Esophagus muscularis mucosa (tissue), 4 donors: Measurements from ENCODE around the gene LRRC14B. TPM values are rescaled to one million over a fixed set of nuclear protein-coding genes. Genes with fewer than 3 reads are reported as not detected.

Experiments
- DNase-seq: peaks from one replicate; pipeline ENCODE4 v3.0.0-alpha.2; 2017; ENCODE audit errors: extremely low spot score
- H3K27ac ChIP-seq, 4 donors: fragments of 200-600 bp; sonication (generic); replicated peaks in 1 of 4; 1 replicate in 3 of 4; 2 replicates in 1 of 4; pipeline ENCODE4 v1.5.1; 2016 to 2019; ENCODE audit warnings: mild to moderate bottlenecking in 1 of 4
- H3K27me3 ChIP-seq, 4 donors: fragments of 200-600 bp; sonication (generic); one replicate each; pipeline versions ENCODE4 v1.5.1 to v1.6.0; 2016 to 2019
- H3K36me3 ChIP-seq, 4 donors: fragments of 200-600 bp; sonication (generic); one replicate each; pipeline ENCODE4 v1.5.1; 2016 to 2019
- H3K4me1 ChIP-seq, 4 donors: fragments of 200-600 bp; sonication (generic); one replicate each; pipeline ENCODE4 v1.5.1; 2016 to 2019
- H3K4me3 ChIP-seq, 4 donors: fragments of 200-600 bp; sonication (generic); 1 replicate in 2 of 4; 2 replicates in 2 of 4; pipeline ENCODE4 v1.5.1; 2016 to 2019; ENCODE audit warnings: mild to moderate bottlenecking in 4 of 4, moderate library complexity in 1 of 4
- H3K9me3 ChIP-seq, 4 donors: fragments of 200-600 bp; sonication (generic); 1 replicate in 3 of 4; 2 replicates in 1 of 4; pipeline ENCODE4 v1.5.1; 2016 to 2019
- CTCF ChIP-seq, 3 experiments: fragments of 200-600 bp in 2 of 3; fragments of 450-650 bp in 1 of 3; sonication (generic) in 2 of 3; IDR thresholded peaks; one replicate each; pipeline ENCODE4 v1.5.1; 2017 to 2019; ENCODE audit warnings: antibody characterized with exemption in 3 of 3, mild to moderate bottlenecking in 2 of 3, moderate library complexity in 1 of 3
- EP300 ChIP-seq: sonication (generic); formaldehyde crosslinking; IDR thresholded peaks from one replicate; pipeline ENCODE4 v1.6.1; 2017; ENCODE audit warnings: antibody characterized with exemption
- POLR2A ChIP-seq: fragments of 450-650 bp; IDR thresholded peaks from one replicate; pipeline ENCODE4 v1.6.1; 2017; ENCODE audit warnings: antibody characterized with exemption, moderate library complexity, mild to moderate bottlenecking, low read depth
- POLR2AphosphoS5 ChIP-seq, 2 donors: sonication (generic); formaldehyde crosslinking; IDR thresholded peaks; one replicate each; pipeline ENCODE4 v1.6.1; 2017; ENCODE audit warnings: antibody characterized with exemption in 2 of 2
- WGBS: methylation state at CpG from one replicate; pipeline ENCODE4 v1.1.5; 2018; 5-methylcytosine and 5-hydroxymethylcytosine counted together
- intact Hi-C: fragments of 100-400 bp; cut with DNase I; formaldehyde crosslinking; loops from one replicate; pipeline ENCODE4 v1.15.1; 2023
- total RNA-seq, 4 donors: library from RNA; depleted of rRNA; stranded (reverse); fragments of >200 nt; gene quantifications; one replicate each; pipeline versions ENCODE4 v1.1.0 to v1.2.1, GENCODE V29; 2016

LRRC14B gene
- total RNA-seq, 4 donors from 2014 or later, result not detected

GRCh38 chr5:182126-182525 is 9.2 kb upstream of the LRRC14B start:
- no peak for DNase-seq
- TF ChIP-seq EP300, result no peak
- no peak for TF ChIP-seq POLR2AphosphoS5 (IDR thresholded peaks at IDR 0.05)
- TF ChIP-seq CTCF (IDR thresholded peaks at IDR 0.05), result no peak
- TF ChIP-seq POLR2A, result no peak
- intact Hi-C loops, result no loop called here

GRCh38 chr5:184471-184870 is 6.8 kb upstream of the LRRC14B start:
- Histone ChIP-seq H3K9me3 (no peaks in the 10 kb centered on the region), H3K27me3 (peaks cover 0 to 31% (median 0%) of the 10 kb centered on the region in 4 donors), H3K36me3 (no peaks in the 10 kb centered on the region), H3K4me3 (no peak overlapping the region), H3K27ac (peak overlapping the region in 2 of 4 donors; percentile 33 to 69), H3K4me1 (peaks cover 13 to 33% (median 18%) of the 10 kb centered on the region in 4 donors)
- DNase-seq, result no peak
- WGBS, result 70% methylated on average over 7 of the region's 7 CpGs
- intact Hi-C loops, result no loop called here
- TF ChIP-seq POLR2A (no peak), CTCF (IDR thresholded peaks at IDR 0.05) (no peak), POLR2AphosphoS5 (IDR thresholded peaks at IDR 0.05) (peak in 1 of 2 donors; percentile 40), EP300 (no peak)

More at GRCh38 chr5:182126-182525, 9.2 kb upstream of the LRRC14B start:
- WGBS, result 92% methylated on average over 11 of the region's 12 CpGs
- no peaks in the 10 kb centered on the region for H3K9me3 ChIP-seq
- H3K4me3 ChIP-seq, result no peak overlapping the region
- no peaks in the 10 kb centered on the region for H3K36me3 ChIP-seq
- peaks cover 0 to 16% (median 0%) of the 10 kb centered on the region in 4 donors for H3K4me1 ChIP-seq
- H3K27me3 ChIP-seq, result peaks cover 0 to 17% (median 0%) of the 10 kb centered on the region in 4 donors
- H3K27ac ChIP-seq, result no peak overlapping the region

- no peaks in the 10 kb centered on the region for H3K36me3 ChIP-seq
- H3K9me3 ChIP-seq, result no peaks in the 10 kb centered on the region
- peak overlapping the region in 1 of 4 donors; percentile 69 for H3K27ac ChIP-seq
- TF ChIP-seq POLR2A, result no peak
- no peak for TF ChIP-seq CTCF (IDR thresholded peaks at IDR 0.05)
- TF ChIP-seq EP300, result no peak
- no peak for TF ChIP-seq POLR2AphosphoS5 (IDR thresholded peaks at IDR 0.05)
- no peak overlapping the region for H3K4me3 ChIP-seq
- peaks cover 16 to 34% (median 21%) of the 10 kb centered on the region in 4 donors for H3K4me1 ChIP-seq
- intact Hi-C loops, result no loop called here
- H3K27me3 ChIP-seq, result peaks cover 0 to 31% (median 0%) of the 10 kb centered on the region in 4 donors
- WGBS, result 78% methylated on average over 20 of the region's 21 CpGs
- DNase-seq, result no peak
Measured at GRCh38 chr5:185095-186070, 5.9 kb upstream of the LRRC14B start.

GRCh38 chr5:186091-187041 is 4.9 kb upstream of the LRRC14B start:
- Histone ChIP-seq H3K36me3 (no peaks in the 10 kb centered on the region), H3K9me3 (no peaks in the 10 kb centered on the region), H3K4me1 (peaks cover 21 to 43% (median 28%) of the 10 kb centered on the region in 4 donors), H3K4me3 (no peak overlapping the region), H3K27ac (no peak overlapping the region), H3K27me3 (peaks cover 0 to 34% (median 0%) of the 10 kb centered on the region in 4 donors)
- intact Hi-C loops, result no loop called here
- TF ChIP-seq EP300 (no peak), POLR2A (no peak), POLR2AphosphoS5 (IDR thresholded peaks at IDR 0.05) (no peak), CTCF (IDR thresholded peaks at IDR 0.05) (no peak)
- WGBS, result 91% methylated on average over 10 of the region's 28 CpGs
- DNase-seq, result no peak
